RWPE1 (cell line): ENCODE data around the gene PRKAR2B.
"Not testable (repeated sequence)": the region's sequence is repeated elsewhere in the genome, so short reads cannot be mapped to it uniquely, and the experiment has no call there.

Experiments used
- CTCF ChIA-PET: fragments of 350-600 bp; sonication (Branson Sonifier 250); formaldehyde crosslinking; extraction: SDS; loops from one replicate; lab custom pipeline; 2021; lab: Yijun Ruan, JAX
- POLR2A ChIA-PET: fragments of 400-600 bp; formaldehyde crosslinking; extraction: SDS; loops from one replicate; lab custom pipeline; 2020; ENCODE audit warnings: antibody characterized with exemption; ENCODE audit not compliant: low non-redundant PET; lab: Yijun Ruan, JAX
- DNase-seq: peaks from one replicate; pipeline ENCODE4 v3.0.0; 2012; ENCODE audit warnings: low spot score
- H3K27ac ChIP-seq: fragments of 450-650 bp; 2 replicates; pipeline ENCODE4 v1.5.1; 2017
- CTCF ChIP-seq: fragments of 450-650 bp; conservative IDR thresholded peaks from 2 replicates; pipeline ENCODE4 v1.5.1; 2017; ENCODE audit warnings: low read depth, mild to moderate bottlenecking

Gene PRKAR2B

GRCh38 chr7:107080099-107080505, 35.6 kb downstream of the PRKAR2B start:
- ChIA-PET POLR2A (no interaction called here), CTCF (no interaction called here)
- no peak for DNase-seq
- no peak overlapping the region for H3K27ac ChIP-seq
- TF ChIP-seq CTCF, result no peak

- CTCF ChIA-PET, result interaction anchor here (0.6 kb wide), 1 partner anchor 323 kb away, joined by 3 read pairs; no protein-coding TSS in a partner anchor
- no peak overlapping the region for H3K27ac ChIP-seq
- POLR2A ChIA-PET, result no interaction called here
- no peak for DNase-seq
- no peak for TF ChIP-seq CTCF
Observed at GRCh38 chr7:107080533-107080932, 36.0 kb downstream of the PRKAR2B start.

GRCh38 chr7:107085180-107085579, 40.7 kb downstream of the PRKAR2B start:
- H3K27ac ChIP-seq, result no peak overlapping the region
- no peak for TF ChIP-seq CTCF
- ChIA-PET POLR2A (no interaction called here), CTCF (no interaction called here)
- DNase-seq, result no peak

- CTCF ChIA-PET, result no interaction called here
- no peak for DNase-seq
- POLR2A ChIA-PET, result no interaction called here
- TF ChIP-seq CTCF, result no peak
- no peak overlapping the region for H3K27ac ChIP-seq
Observed at GRCh38 chr7:107089627-107090026, 45.1 kb downstream of the PRKAR2B start.

GRCh38 chr7:107090457-107090856, 46.0 kb downstream of the PRKAR2B start:
- no peak for DNase-seq
- H3K27ac ChIP-seq, result no peak overlapping the region
- ChIA-PET POLR2A (no interaction called here), CTCF (interaction anchor here (0.6 kb wide), 2 partner anchors 79 to 142 kb away, joined by 3 to 4 read pairs; no protein-coding TSS in a partner anchor)
- TF ChIP-seq CTCF, result no peak

DNA sequence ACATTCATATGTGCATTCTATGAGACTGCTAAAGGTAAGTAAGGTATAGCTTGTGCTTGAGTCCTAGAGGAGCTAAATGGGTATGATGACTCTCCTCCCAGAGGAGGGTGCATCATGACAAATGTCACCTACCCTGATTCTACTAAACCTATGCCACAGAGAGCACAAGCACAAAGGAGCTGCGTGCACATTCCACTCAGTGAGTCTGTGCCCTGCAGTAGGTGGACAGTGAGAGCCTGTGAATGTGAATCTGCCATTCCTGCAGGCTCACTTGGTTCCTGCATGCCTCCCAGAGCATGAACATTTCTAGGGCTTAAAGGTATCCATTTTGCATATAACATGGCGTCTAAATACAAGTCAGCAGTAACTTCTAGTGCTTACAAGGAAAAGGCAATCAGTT, 46.8 kb downstream of the PRKAR2B start:
- DNase-seq, result no peak
- ChIA-PET POLR2A (no interaction called here), CTCF (no interaction called here)
- no peak overlapping the region for H3K27ac ChIP-seq
- no peak for TF ChIP-seq CTCF

- DNase-seq, H3K27ac ChIP-seq, CTCF ChIA-PET, POLR2A ChIA-PET: not testable (repeated sequence)
Observed at GRCh38 chr7:107093671-107094070, 49.2 kb downstream of the PRKAR2B start.

- POLR2A ChIA-PET, CTCF ChIA-PET, H3K27ac ChIP-seq, DNase-seq: not testable (repeated sequence)
Observed at GRCh38 chr7:107099154-107099553, 54.6 kb downstream of the PRKAR2B start.
